Hepatocyte (in vitro differentiated cells): ENCODE results near the gene ARAP1. TPM values are rescaled to one million over a fixed set of nuclear protein-coding genes. Genes with fewer than 3 reads are reported as not detected.

Source experiments
- DNase-seq: peaks from one replicate; pipeline ENCODE4 v3.0.0-alpha.2; 2016; ENCODE audit warnings: low spot score
- H2AFZ ChIP-seq: fragments of 200-600 bp; sonication (generic); 2 replicates; pipeline ENCODE4 v1.6.0; 2016; ENCODE audit warnings: antibody characterized with exemption, mild to moderate bottlenecking
- H3K27ac ChIP-seq: fragments of 200-600 bp; sonication (generic); 2 replicates; pipeline ENCODE4 v1.5.1; 2016; ENCODE audit warnings: mild to moderate bottlenecking
- H3K27me3 ChIP-seq: fragments of 200-600 bp; sonication (generic); 2 replicates; pipeline ENCODE4 v1.6.1; 2016
- H3K36me3 ChIP-seq: fragments of 200-600 bp; sonication (generic); replicated peaks from 2 replicates; pipeline ENCODE4 v1.5.1; 2016; ENCODE audit warnings: low read depth; ENCODE audit not compliant: insufficient read depth
- H3K4me1 ChIP-seq: fragments of 200-600 bp; sonication (generic); 2 replicates; pipeline ENCODE4 v1.5.1; 2016; ENCODE audit warnings: mild to moderate bottlenecking, moderate library complexity; ENCODE audit not compliant: insufficient read depth
- H3K4me2 ChIP-seq: fragments of 200-600 bp; sonication (generic); 2 replicates; pipeline ENCODE4 v1.6.0; 2016
- H3K4me3 ChIP-seq: fragments of 200-600 bp; sonication (generic); 2 replicates; pipeline ENCODE4 v1.5.1; 2016; ENCODE audit warnings: mild to moderate bottlenecking
- H3K79me2 ChIP-seq: fragments of 200-600 bp; sonication (generic); 2 replicates; pipeline ENCODE4 v1.6.0; 2017; ENCODE audit warnings: mild to moderate bottlenecking
- H3K9me2 ChIP-seq: fragments of 200-600 bp; sonication (generic); replicated peaks from 2 replicates; pipeline ENCODE4 v1.6.0; 2017; ENCODE audit warnings: mild to moderate bottlenecking; ENCODE audit not compliant: insufficient read depth
- H3K9me3 ChIP-seq: fragments of 200-600 bp; sonication (generic); 2 replicates; pipeline ENCODE4 v1.5.1; 2016; ENCODE audit warnings: low read depth, mild to moderate bottlenecking
- H4K20me1 ChIP-seq: fragments of 200-600 bp; sonication (generic); 2 replicates; pipeline ENCODE4 v1.6.0; 2016; ENCODE audit warnings: mild to moderate bottlenecking; ENCODE audit not compliant: insufficient read depth, poor library complexity, severe bottlenecking
- CTCF ChIP-seq: fragments of 200-600 bp; sonication (generic); IDR thresholded peaks from 2 replicates; pipeline ENCODE4 v1.5.1; 2016; ENCODE audit warnings: antibody characterized with exemption, mild to moderate bottlenecking; ENCODE audit not compliant: poor library complexity
- EZH2 ChIP-seq: fragments of 200-600 bp; sonication (generic); IDR thresholded peaks from 2 replicates; pipeline ENCODE4 v1.6.1; 2016; ENCODE audit warnings: antibody characterized with exemption, mild to moderate bottlenecking, borderline replicate concordance
- EZH2phosphoT487 ChIP-seq: fragments of 200-600 bp; sonication (generic); IDR thresholded peaks from one replicate; pipeline ENCODE4 v1.6.1; 2018; ENCODE audit warnings: antibody characterized with exemption, mild to moderate bottlenecking, low read depth, moderate library complexity; ENCODE audit not compliant: unreplicated experiment, severe bottlenecking
- WGBS: methylation state at CpG from one replicate; pipeline ENCODE4 v1.1.6; 2016; ENCODE audit warnings: low lambda C conversion rate; ENCODE audit errors: missing lambda C conversion rate; 5-methylcytosine and 5-hydroxymethylcytosine counted together
- polyA plus RNA-seq: library from polyadenylated mRNA; unstranded; fragments of >200 nt; fragmentation: Nextera tagmentation; extraction: Ambion mirVana; gene quantifications from 2 replicates; pipeline ENCODE4 v1.2.1, GENCODE V29; 2016
- total RNA-seq: library from RNA; depleted of rRNA; stranded (reverse); fragments of >200 nt; gene quantifications from 2 replicates; pipeline ENCODE4 v1.2.3, GENCODE V29; 2014

Gene ARAP1
- total and polyA plus RNA-seq, 2 experiments from 2014 or later: 60.2 to 118 TPM

- peaks cover 49% of the 10 kb centered on the region for H3K4me1 ChIP-seq
- no peaks in the 10 kb centered on the region for H4K20me1 ChIP-seq
- DNase-seq: no peak
- WGBS: 93% methylated on average over 6 of the region's 6 CpGs
- H3K27me3 ChIP-seq: no peaks in the 10 kb centered on the region
- H3K79me2 ChIP-seq: peaks cover 76% of the 10 kb centered on the region
- no peaks in the 10 kb centered on the region for H3K9me3 ChIP-seq
- no peak overlapping the region for H2AFZ ChIP-seq
- TF ChIP-seq CTCF (no peak), EZH2phosphoT487 (no peak), EZH2 (no peak)
- H3K4me2 ChIP-seq: no peak overlapping the region
- H3K9me2 ChIP-seq: no peaks in the 10 kb centered on the region
- peak overlapping the region; percentile 12 for H3K27ac ChIP-seq
- H3K36me3 ChIP-seq: no peaks in the 10 kb centered on the region
- no peak overlapping the region for H3K4me3 ChIP-seq
Observed at GRCh38 chr11:72747289-72747855, 4.8 kb downstream of the ARAP1 start.

- H3K27me3 ChIP-seq: no peaks in the 10 kb centered on the region
- H3K9me3 ChIP-seq: no peaks in the 10 kb centered on the region
- H3K36me3 ChIP-seq: no peaks in the 10 kb centered on the region
- no peak overlapping the region for H3K27ac ChIP-seq
- H3K79me2 ChIP-seq: peaks cover 74% of the 10 kb centered on the region
- H3K4me3 ChIP-seq: no peak overlapping the region
- H2AFZ ChIP-seq: no peak overlapping the region
- H3K4me1 ChIP-seq: peaks cover 51% of the 10 kb centered on the region
- H3K9me2 ChIP-seq: no peaks in the 10 kb centered on the region
- TF ChIP-seq EZH2phosphoT487: no peak
- no peak for TF ChIP-seq CTCF
- TF ChIP-seq EZH2: no peak
- H3K4me2 ChIP-seq: no peak overlapping the region
- 86% methylated on average over 3 of the region's 3 CpGs for WGBS
- DNase-seq: no peak
- H4K20me1 ChIP-seq: no peaks in the 10 kb centered on the region
Observed at GRCh38 chr11:72746821-72747220, 5.4 kb downstream of the ARAP1 start.

- Histone ChIP-seq H4K20me1 (no peaks in the 10 kb centered on the region), H3K9me2 (no peaks in the 10 kb centered on the region), H3K27me3 (no peaks in the 10 kb centered on the region), H3K36me3 (no peaks in the 10 kb centered on the region), H3K4me1 (peaks cover 51% of the 10 kb centered on the region), H2AFZ (no peak overlapping the region), H3K9me3 (no peaks in the 10 kb centered on the region), H3K4me3 (no peak overlapping the region), H3K27ac (no peak overlapping the region), H3K79me2 (peaks cover 74% of the 10 kb centered on the region), H3K4me2 (no peak overlapping the region)
- 80% methylated on average over 11 of the region's 11 CpGs for WGBS
- no peak for DNase-seq
- TF ChIP-seq CTCF (no peak), EZH2phosphoT487 (no peak), EZH2 (no peak)
Observed at GRCh38 chr11:72745925-72746550, 6.2 kb downstream of the ARAP1 start.
